SU-DHL-6 (cell line): ENCODE results near the gene ZNF462.

Experiments used
- CTCF ChIP-seq: fragments of 200-600 bp; sonication (generic); IDR thresholded peaks from one replicate; pipeline ENCODE4 v1.5.1; 2017; ENCODE audit warnings: antibody characterized with exemption, mild to moderate bottlenecking, low read length, moderate library complexity; ENCODE audit not compliant: insufficient read depth, poor library complexity, severe bottlenecking
- EZH2phosphoT487 ChIP-seq: fragments of 200-600 bp; sonication (generic), shearing (Covaris generic); conservative IDR thresholded peaks from 2 replicates; pipeline ENCODE4 v1.6.1; 2018; ENCODE audit warnings: mild to moderate bottlenecking, antibody characterized with exemption, low read length, moderate library complexity, mixed read lengths

GRCh38 chr9:106818034-106818433 is 44.9 kb upstream of the ZNF462 start:
- TF ChIP-seq CTCF: no peak
- no peak for TF ChIP-seq EZH2phosphoT487
